ENCODE measurements around the gene PCDHGA10. TPM values are rescaled to one million over a fixed set of nuclear protein-coding genes. Genes with fewer than 3 reads are reported as not detected.

The PCDHGA10 gene
- total and polyA plus RNA-seq, 2 of the 8 experiments (the other 6 are each of a cell fraction or from before 2014, with no cell fraction given) = 2.2 to 6.4 TPM

GRCh38 chr5:141409598-141410306 is 3.0 kb upstream of the PCDHGA10 start:
- Histone ChIP-seq H4K8ac (ENCODE audit: extremely low read depth, insufficient read depth, low read length) (no peak overlapping the region), H3K79me2 (ENCODE audit: control insufficient read depth in 1 of 2, insufficient read depth in 2 of 2, low read length in 2 of 2) (no peaks in the 10 kb centered on the region), H3K9me3 (ENCODE audit: insufficient read depth in 2 of 2, low read depth in 1 of 2, low read length in 1 of 2) (peaks cover 2 to 11% of the 10 kb centered on the region in 2 experiments; a peak in 2 of 4 replicates), H3K4ac (replicated peaks; ENCODE audit: insufficient read length, low read depth, low read length) (no peak overlapping the region), H3K36me3 (ENCODE audit: control insufficient read depth in 2 of 4, insufficient read depth in 4 of 4, low read length in 3 of 4) (peaks cover 0 to 3% (median 0%) of the 10 kb centered on the region in 4 experiments; a peak in 1 of 8 replicates), H2BK15ac (ENCODE audit: low read length) (no peak overlapping the region), H2BK20ac (ENCODE audit: low read length) (no peak overlapping the region), H3K14ac (ENCODE audit: insufficient read length) (no peak overlapping the region), H3K4me3 (ENCODE audit: extremely low read depth in 1 of 4, insufficient read depth in 2 of 4, low read depth in 3 of 4, low read length in 4 of 4) (no peak overlapping the region), H3K18ac (ENCODE audit: extremely low read depth, low read length) (no peak overlapping the region), H3K4me1 (replicated peaks in 1 of 4; ENCODE audit: control insufficient read depth in 3 of 4, insufficient read depth in 4 of 4, low read length in 3 of 4) (no peaks in the 10 kb centered on the region), H4K5ac (ENCODE audit: insufficient read length, low read depth, low read length) (no peak overlapping the region), H2BK5ac (ENCODE audit: low read depth, low read length) (no peak overlapping the region), H3K23ac (ENCODE audit: insufficient read length) (no peak overlapping the region), H4K91ac (replicated peaks; ENCODE audit: insufficient read length, low read length) (no peak overlapping the region), H3K27ac (ENCODE audit: low read depth, low read length) (no peak overlapping the region), H2BK120ac (replicated peaks; ENCODE audit: low read depth, low read length) (no peak overlapping the region), H3K27me3 (replicated peaks in 1 of 4; ENCODE audit: control insufficient read depth in 3 of 4, extremely low read depth in 1 of 4, insufficient read depth in 3 of 4, low read length in 3 of 4) (peaks cover 0 to 10% (median 6%) of the 10 kb centered on the region in 4 experiments; a peak in 6 of 7 replicates), H4K20me1 (replicated peaks in 1 of 2; ENCODE audit: control insufficient read depth in 1 of 2, insufficient read depth in 2 of 2, low read length in 2 of 2) (peaks cover 0 to 1% of the 10 kb centered on the region in 2 experiments), H2AK5ac (ENCODE audit: low read depth, low read length) (peak overlapping the region; percentile 70; the same call in 1 of the 2 replicates), H3K9ac (replicated peaks in 1 of 4; ENCODE audit: extremely low read depth in 1 of 4, low read depth in 3 of 4, low read length in 3 of 4) (no peak overlapping the region), H3K79me1 (ENCODE audit: low read depth, low read length) (no peaks in the 10 kb centered on the region), H3K4me2 (ENCODE audit: insufficient read depth in 1 of 2, low read depth in 2 of 2, low read length in 2 of 2) (no peak overlapping the region), H3K23me2 (ENCODE audit: low read depth, low read length) (peaks cover 2% of the 10 kb centered on the region; the same call in 1 of the 2 replicates), H2AFZ (ENCODE audit: low read length) (no peak overlapping the region), H2BK12ac (ENCODE audit: low read depth, low read length) (no peak overlapping the region), H3K56ac (replicated peaks; ENCODE audit: insufficient read length, low read depth, low read length) (no peak overlapping the region)
- ChIA-PET POLR2A (ENCODE audit: partially characterized antibody) (no interaction called here), CTCF (ENCODE audit: partially characterized antibody) (interaction anchor here (0.7 to 23.3 kb wide), 6 partner anchors 9 to 187 kb away, joined by 3 to 1236 read pairs (median 3); partner anchors contain the start of genes PCDHB14 and PCDHGC5)
- 95% methylated on average over 62 of the region's 64 CpGs; no CpG with 5 or more reads in 1 of the 2 experiments for WGBS, 2 experiments (ENCODE audit: extremely low coverage in 1 of 2, insufficient coverage in 1 of 2, insufficient read length in 1 of 2, insufficient replicate concordance in 2 of 2, low coverage in 1 of 2, low lambda C conversion rate in 2 of 2, missing lambda C conversion rate in 1 of 2)
- DNase-seq (ENCODE audit: low read depth in 1 of 2, low spot score in 2 of 2) (no peak), FAIRE-seq (no peak)
- TF ChIP-seq RXRA (IDR thresholded peaks at IDR 0.05; ENCODE audit: insufficient read depth, low read depth, low read length) (no peak), CEBPB (IDR thresholded peaks at IDR 0.05; ENCODE audit: low read depth, low read length) (0 out of 2 replicates have a peak, but pooled peaks have one; percentile 34), KDM4A (IDR thresholded peaks at IDR 0.05; ENCODE audit: low read depth, low read length, severe bottlenecking) (no peak)
